NB4 (cell line): ENCODE results near the gene SEPSECS.

Experiments used
- DNase-seq: peaks from one replicate; pipeline ENCODE4 v3.0.0; 2010; ENCODE audit warnings: low read depth
- H3K4me3 ChIP-seq: one replicate; pipeline ENCODE4 v1.5.1; 2011; ENCODE audit warnings: mild to moderate bottlenecking, low read depth, low read length, moderate library complexity
- MAX ChIP-seq: IDR thresholded peaks from 2 replicates; pipeline ENCODE4 v1.6.1; 2011; ENCODE audit warnings: low read depth, low read length
- MYC ChIP-seq: IDR thresholded peaks from 2 replicates; pipeline ENCODE4 v1.6.1; 2011; ENCODE audit warnings: low read depth, low read length
- POLR2A ChIP-seq: IDR thresholded peaks from 2 replicates; pipeline ENCODE4 v1.6.1; 2011; ENCODE audit warnings: mild to moderate bottlenecking; ENCODE audit not compliant: insufficient read length; ENCODE audit errors: extremely low read depth
- TF ChIP-seq, protein P1 (sequence below): IDR thresholded peaks from one replicate; pipeline ENCODE4 v1.5.1; 2012; ENCODE audit warnings: low read depth, low read length

Gene SEPSECS

GRCh38 chr4:25101836-25102235, 58.4 kb downstream of the SEPSECS start:
- H3K4me3 ChIP-seq, result no peak overlapping the region
- TF ChIP-seq MAX, result no peak
- no peak for TF ChIP-seq MYC
- TF ChIP-seq, protein P1, sequence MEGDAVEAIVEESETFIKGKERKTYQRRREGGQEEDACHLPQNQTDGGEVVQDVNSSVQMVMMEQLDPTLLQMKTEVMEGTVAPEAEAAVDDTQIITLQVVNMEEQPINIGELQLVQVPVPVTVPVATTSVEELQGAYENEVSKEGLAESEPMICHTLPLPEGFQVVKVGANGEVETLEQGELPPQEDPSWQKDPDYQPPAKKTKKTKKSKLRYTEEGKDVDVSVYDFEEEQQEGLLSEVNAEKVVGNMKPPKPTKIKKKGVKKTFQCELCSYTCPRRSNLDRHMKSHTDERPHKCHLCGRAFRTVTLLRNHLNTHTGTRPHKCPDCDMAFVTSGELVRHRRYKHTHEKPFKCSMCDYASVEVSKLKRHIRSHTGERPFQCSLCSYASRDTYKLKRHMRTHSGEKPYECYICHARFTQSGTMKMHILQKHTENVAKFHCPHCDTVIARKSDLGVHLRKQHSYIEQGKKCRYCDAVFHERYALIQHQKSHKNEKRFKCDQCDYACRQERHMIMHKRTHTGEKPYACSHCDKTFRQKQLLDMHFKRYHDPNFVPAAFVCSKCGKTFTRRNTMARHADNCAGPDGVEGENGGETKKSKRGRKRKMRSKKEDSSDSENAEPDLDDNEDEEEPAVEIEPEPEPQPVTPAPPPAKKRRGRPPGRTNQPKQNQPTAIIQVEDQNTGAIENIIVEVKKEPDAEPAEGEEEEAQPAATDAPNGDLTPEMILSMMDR, result no peak
- no peak for DNase-seq

DNA sequence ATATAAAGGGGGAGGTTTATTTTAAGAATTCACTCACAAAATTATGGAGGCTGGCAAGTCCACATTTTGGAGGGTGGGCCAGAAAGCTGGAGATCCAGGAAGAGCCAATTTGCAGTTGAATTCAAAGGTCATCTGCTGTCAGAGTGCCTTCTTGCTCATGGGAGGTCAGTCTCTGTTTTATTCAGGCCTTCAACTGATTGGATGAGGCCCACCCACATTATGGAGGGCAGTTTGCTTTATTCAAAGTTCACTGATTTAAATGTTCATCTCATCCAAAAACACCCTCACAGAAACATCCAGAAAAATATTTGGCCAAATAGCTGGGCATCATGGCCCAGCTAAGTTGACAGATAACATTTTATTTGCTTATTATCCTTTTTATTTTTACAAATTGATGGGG, 59.5 kb downstream of the SEPSECS start:
- H3K4me3 ChIP-seq, result no peak overlapping the region
- DNase-seq, result no peak
- TF ChIP-seq POLR2A (no peak), MAX (no peak), MYC (no peak)
- TF ChIP-seq, protein P1, result no peak

GRCh38 chr4:25100021-25100555, 60.2 kb downstream of the SEPSECS start:
- no peak for TF ChIP-seq MAX
- no peak for TF ChIP-seq POLR2A
- TF ChIP-seq, protein P1, result no peak
- TF ChIP-seq MYC, result no peak
- no peak overlapping the region for H3K4me3 ChIP-seq
- DNase-seq, result no peak

GRCh38 chr4:25098964-25099891, 61.0 kb downstream of the SEPSECS start:
- TF ChIP-seq POLR2A, result no peak
- TF ChIP-seq MYC, result no peak
- no peak for TF ChIP-seq MAX
- TF ChIP-seq, protein P1, result no peak
- no peak for DNase-seq
- no peak overlapping the region for H3K4me3 ChIP-seq

DNA sequence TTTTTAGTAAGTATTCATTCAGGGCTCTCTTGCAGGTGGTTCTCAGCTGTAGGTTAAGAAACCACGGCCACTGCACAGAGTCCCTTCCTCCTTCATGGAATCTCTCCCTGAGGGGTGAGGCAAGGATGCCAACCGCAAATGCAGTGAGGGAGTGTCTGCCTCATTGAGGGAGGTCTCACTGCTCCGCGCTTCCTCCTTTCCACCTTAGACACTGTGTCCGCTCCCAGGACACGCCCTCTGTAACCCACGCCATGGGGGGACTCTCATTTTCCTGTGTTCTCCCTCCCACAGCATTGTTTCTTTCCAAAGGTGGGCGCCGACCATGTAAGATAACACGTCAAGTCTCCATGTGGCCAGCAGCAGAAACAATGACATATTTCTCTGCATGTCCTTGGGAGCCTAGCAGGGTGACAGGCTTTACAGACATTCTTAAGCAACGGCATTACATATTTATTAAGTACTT, 63.2 kb downstream of the SEPSECS start:
- no peak overlapping the region for H3K4me3 ChIP-seq
- TF ChIP-seq, protein P1, result no peak
- TF ChIP-seq POLR2A (no peak), MAX (no peak), MYC (no peak)
- peak; percentile 71 for DNase-seq
